Suppressor macrophage treated with lipopolysaccharide for 1 hour (primary cell): ENCODE results near the gene ILDR1.
A peak's percentile ranks its signal among the peaks of the same experiment; 100 is the strongest.

Experiments used
- DNase-seq, 3 donors: peaks; one replicate each; pipeline ENCODE4 v3.0.0-alpha.2; 2020 to 2022

Gene ILDR1

GRCh38 chr3:121992601-121993560 lies 29.2 kb downstream of the ILDR1 start:
- no peak for DNase-seq

GRCh38 chr3:121989943-121990342 lies 32.1 kb downstream of the ILDR1 start:
- peak; percentile 55 to 70 (median 64) for DNase-seq

- DNase-seq: peak in 2 of 3 donors; percentile 30
These were observed 33.9 kb downstream of the ILDR1 start for GRCh38 chr3:121988146-121988545.

- DNase-seq: no peak
These were observed 36.2 kb downstream of the ILDR1 start for GRCh38 chr3:121985846-121986245.

- DNase-seq: no peak
These were observed 40.6 kb downstream of the ILDR1 start for GRCh38 chr3:121981473-121981872.

GRCh38 chr3:121980450-121980796 lies 41.6 kb downstream of the ILDR1 start:
- no peak for DNase-seq

- DNase-seq: peak in 2 of 3 donors; percentile 43 to 52
These were observed 42.2 kb downstream of the ILDR1 start for GRCh38 chr3:121979734-121980449.

GRCh38 chr3:121979246-121979645 lies 42.8 kb downstream of the ILDR1 start:
- DNase-seq: no peak

- no peak for DNase-seq
These were observed 45.3 kb downstream of the ILDR1 start for GRCh38 chr3:121976727-121977126.

- DNase-seq: peak; percentile 39 to 46 (median 40)
These were observed 46.2 kb downstream of the ILDR1 start for GRCh38 chr3:121975702-121976302.

- DNase-seq: no peak
These were observed 47.4 kb downstream of the ILDR1 start for GRCh38 chr3:121974601-121975111.

- DNase-seq: no peak
These were observed 52.0 kb downstream of the ILDR1 start for GRCh38 chr3:121970047-121970446.

- no peak for DNase-seq
These were observed 52.4 kb downstream of the ILDR1 start for GRCh38 chr3:121969631-121970030.

- DNase-seq: no peak
These were observed 58.4 kb downstream of the ILDR1 start for GRCh38 chr3:121963608-121964007.

- DNase-seq: no peak
These were observed 59.6 kb downstream of the ILDR1 start for GRCh38 chr3:121962443-121962842.

- no peak for DNase-seq
These were observed 60.8 kb downstream of the ILDR1 start for GRCh38 chr3:121961283-121961682.

GRCh38 chr3:121958801-121959200 lies 63.2 kb downstream of the ILDR1 start:
- peak; percentile 66 to 77 (median 75) for DNase-seq

GRCh38 chr3:121957674-121958415 lies 64.2 kb downstream of the ILDR1 start:
- peak; percentile 89 to 94 (median 92) for DNase-seq

GRCh38 chr3:121956363-121956762 lies 65.7 kb downstream of the ILDR1 start:
- DNase-seq: no peak

- no peak for DNase-seq
These were observed 70.6 kb downstream of the ILDR1 start for GRCh38 chr3:121951291-121951919.

GRCh38 chr3:121948641-121949040 lies 73.4 kb downstream of the ILDR1 start:
- DNase-seq: no peak

GRCh38 chr3:121943431-121943830 lies 78.6 kb downstream of the ILDR1 start:
- no peak for DNase-seq
